Kidney epithelial cell (primary cell): ENCODE measurements around the gene USP8. TPM values are rescaled to one million over a fixed set of nuclear protein-coding genes. Genes with fewer than 3 reads are reported as not detected.

Experiments
- DNase-seq: peaks from one replicate; pipeline ENCODE4 v3.0.0-alpha.2; 2010; ENCODE audit warnings: low read depth
- H3K27me3 ChIP-seq: 2 replicates; pipeline ENCODE4 v1.6.0; 2011; ENCODE audit warnings: low read length; ENCODE audit not compliant: control insufficient read depth, insufficient read depth
- H3K36me3 ChIP-seq: 2 replicates; pipeline ENCODE4 v1.5.1; 2011; ENCODE audit warnings: low read length; ENCODE audit not compliant: control insufficient read depth, insufficient read depth
- H3K4me3 ChIP-seq: 2 replicates; pipeline ENCODE4 v1.5.1; 2011; ENCODE audit warnings: low read depth, mild to moderate bottlenecking, control low read depth, low read length
- CTCF ChIP-seq: IDR thresholded peaks from 2 replicates; pipeline ENCODE4 v1.5.1; 2011; ENCODE audit warnings: mild to moderate bottlenecking, moderate library complexity, low read length, control low read depth, inconsistent platforms; ENCODE audit not compliant: insufficient read depth, poor library complexity, severe bottlenecking
- total RNA-seq: library from RNA; depleted of rRNA; stranded (reverse); fragments of >200 nt; gene quantifications from 2 replicates; pipeline ENCODE4 v1.2.3, GENCODE V29; 2015

USP8 gene
- total RNA-seq, 1 donor from 2014 or later = 55.1 TPM

- no peak for TF ChIP-seq CTCF
- Histone ChIP-seq H3K4me3 (no peak overlapping the region), H3K36me3 (no peaks in the 10 kb centered on the region), H3K27me3 (no peaks in the 10 kb centered on the region)
- no peak for DNase-seq
Observed at GRCh38 chr15:50542887-50543210, 118.6 kb downstream of the USP8 start.

- no peak for DNase-seq
- no peaks in the 10 kb centered on the region for H3K36me3 ChIP-seq
- no peaks in the 10 kb centered on the region for H3K27me3 ChIP-seq
- H3K4me3 ChIP-seq = no peak overlapping the region
- TF ChIP-seq CTCF = no peak
Observed at GRCh38 chr15:50543556-50543955, 119.4 kb downstream of the USP8 start.

GRCh38 chr15:50544368-50544767 is 120.2 kb downstream of the USP8 start:
- Histone ChIP-seq H3K27me3 (no peaks in the 10 kb centered on the region), H3K36me3 (no peaks in the 10 kb centered on the region), H3K4me3 (no peak overlapping the region)
- TF ChIP-seq CTCF = no peak
- DNase-seq = no peak

GRCh38 chr15:50546566-50546965 is 122.4 kb downstream of the USP8 start, which contains the start of gene USP50:
Gene USP50 (minus strand): TSS chr15:50546666. CDS start chr15:50546525, 141 bp downstream.
- H3K36me3 ChIP-seq = no peaks in the 10 kb centered on the region
- DNase-seq = no peak
- H3K4me3 ChIP-seq = no peak within 1 kb of the TSS
- TF ChIP-seq CTCF = no peak
- no peaks in the 10 kb centered on the region for H3K27me3 ChIP-seq

- Histone ChIP-seq H3K27me3 (no peaks in the 10 kb centered on the region), H3K36me3 (no peaks in the 10 kb centered on the region), H3K4me3 (no peak overlapping the region)
- no peak for TF ChIP-seq CTCF
- DNase-seq = no peak
Observed at GRCh38 chr15:50549326-50549725, 125.1 kb downstream of the USP8 start.

- H3K4me3 ChIP-seq = no peak overlapping the region
- TF ChIP-seq CTCF = no peak
- peaks cover 1% of the 10 kb centered on the region for H3K36me3 ChIP-seq
- no peak for DNase-seq
- no peaks in the 10 kb centered on the region for H3K27me3 ChIP-seq
Observed at GRCh38 chr15:50552238-50552637, 128.0 kb downstream of the USP8 start.
